Naive thymus-derived CD8-positive, alpha-beta T cell (primary cell): ENCODE measurements around the gene IMMP2L. TPM values are rescaled to one million over a fixed set of nuclear protein-coding genes. Genes with fewer than 3 reads are reported as not detected.
A peak's percentile ranks its signal among the peaks of the same experiment; 100 is the strongest.

Experiments
- ATAC-seq, 2 donors: fragments of 150-1000 bp; cut with Tn5 transposase in 1 of 2; sonication (Bioruptor Pico), chemical (Tn5 transposase) in 1 of 2; 1 replicate in 1 of 2; 2 replicates in 1 of 2; pipeline ENCODE4 v1.10.0; 2021; ENCODE audit warnings: mild to moderate bottlenecking in 2 of 2, moderate library complexity in 2 of 2
- POLR2A ChIA-PET: fragments of 350-600 bp; sonication (Branson Sonifier 250); formaldehyde crosslinking; loops from one replicate; lab custom pipeline; 2021; ENCODE audit warnings: antibody characterized with exemption; lab: Charles Lee
- DNase-seq, 10 donors: peaks; one replicate each; pipeline versions ENCODE4 v3.0.0 to v3.0.0-alpha.2; 2020 to 2022
- H3K27ac Mint-ChIP-seq, 10 donors: one replicate each; pipeline ENCODE4 v1.8.0; 2020 to 2022; ENCODE audit warnings: mild to moderate bottlenecking in 10 of 10, mixed read lengths in 10 of 10, moderate library complexity in 4 of 10, inconsistent platforms in 1 of 10
- H3K27me3 Mint-ChIP-seq, 5 donors: one replicate each; pipeline ENCODE4 v1.8.0; 2021 to 2022; ENCODE audit warnings: mixed read lengths in 5 of 5
- H3K36me3 Mint-ChIP-seq, 3 donors: one replicate each; pipeline ENCODE4 v1.8.0; 2020 to 2022; ENCODE audit warnings: mixed read lengths in 3 of 3, mild to moderate bottlenecking in 2 of 3, inconsistent platforms in 1 of 3
- H3K4me1 Mint-ChIP-seq, 4 donors: one replicate each; pipeline ENCODE4 v1.8.0; 2021 to 2022; ENCODE audit warnings: mixed read lengths in 4 of 4
- H3K4me3 Mint-ChIP-seq, 10 donors: one replicate each; pipeline ENCODE4 v1.8.0; 2020 to 2022; ENCODE audit warnings: mild to moderate bottlenecking in 10 of 10, mixed read lengths in 10 of 10, moderate library complexity in 6 of 10, inconsistent platforms in 1 of 10
- H3K9me3 Mint-ChIP-seq, 9 donors: one replicate each; pipeline ENCODE4 v1.8.0; 2020 to 2022; ENCODE audit warnings: mixed read lengths in 9 of 9, mild to moderate bottlenecking in 3 of 9, inconsistent platforms in 1 of 9, moderate library complexity in 1 of 9
- polyA plus RNA-seq, 3 donors: library from polyadenylated mRNA; unstranded; fragments of 300-500 nt; fragmentation: Illumina TruSeq; gene quantifications; one replicate each; pipeline ENCODE4 v1.2.3, GENCODE V29; 2021
- total RNA-seq, 8 experiments: library from RNA in 2 of 8; stranded (reverse) in 2 of 8; gene quantifications; one replicate each; pipeline ENCODE4 v1.2.3 and lab custom pipeline; 2021 to 2026

The IMMP2L gene
- total and polyA plus RNA-seq, 5 experiments from 2014 or later, result 17.1 to 29.1 (median 19.6) TPM

DNA sequence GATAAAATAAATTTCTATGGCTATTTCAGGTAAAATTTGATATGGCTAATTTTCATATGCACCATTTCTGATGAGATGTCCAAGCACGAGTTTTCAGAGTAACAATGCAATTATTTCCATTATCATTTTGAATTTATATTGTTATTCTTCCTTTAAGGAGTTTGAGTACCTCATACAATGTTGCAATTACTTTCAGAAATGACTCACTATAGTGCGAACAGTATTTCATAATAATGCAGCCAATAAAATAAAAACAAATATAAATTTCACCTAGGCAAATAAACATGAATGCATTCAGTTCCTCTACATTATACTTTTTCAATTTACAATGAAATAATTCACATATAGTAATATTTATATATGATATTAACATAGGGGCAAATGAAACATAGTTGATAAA is 550.1 kb downstream of the IMMP2L start:
- no peaks in the 10 kb centered on the region for H3K27me3 Mint-ChIP-seq
- H3K9me3 Mint-ChIP-seq, result peaks cover 0 to 1% (median 0%) of the 10 kb centered on the region in 9 donors
- DNase-seq, result no peak
- peaks cover 27 to 67% (median 62%) of the 10 kb centered on the region in 4 donors for H3K4me1 Mint-ChIP-seq
- peak overlapping the region in 8 of 10 donors; percentile 15 to 82 (median 80) for H3K4me3 Mint-ChIP-seq
- peak overlapping the region in 9 of 10 donors; percentile 87 to 95 (median 93) for H3K27ac Mint-ChIP-seq
- H3K36me3 Mint-ChIP-seq, result no peaks in the 10 kb centered on the region
- POLR2A ChIA-PET, result interaction anchor here (0.6 to 5.8 kb wide), 10 partner anchors 10 to 137 kb away, joined by 3 to 23 read pairs (median 6); no protein-coding TSS in a partner anchor
- no peak for ATAC-seq

DNA sequence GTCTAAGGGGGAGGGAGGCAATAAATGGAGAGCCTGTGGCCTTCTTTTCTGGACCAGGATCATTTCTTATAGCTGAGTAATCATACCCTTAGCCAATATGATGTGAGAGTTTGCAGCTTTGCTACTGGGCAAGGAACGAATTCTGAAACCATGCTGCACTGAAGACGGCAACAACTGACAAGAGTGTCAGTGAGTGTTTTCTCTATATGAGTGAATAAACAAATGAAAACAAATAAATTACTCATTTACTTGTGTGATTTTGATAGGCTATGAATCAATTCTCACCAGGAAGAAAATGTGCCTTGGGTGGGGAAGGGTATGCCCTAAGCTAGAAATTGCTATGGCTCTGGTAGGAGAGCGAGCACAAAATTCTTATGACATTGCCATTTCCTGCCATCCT is 550.8 kb downstream of the IMMP2L start:
- H3K4me3 Mint-ChIP-seq, result peak overlapping the region; percentile 13 to 81 (median 76)
- POLR2A ChIA-PET, result interaction anchor here (0.9 to 5.8 kb wide), 7 partner anchors 9 to 80 kb away, joined by 3 to 23 read pairs (median 10); partner anchors contain the start of gene LRRN3
- H3K9me3 Mint-ChIP-seq, result peaks cover 0 to 1% (median 0%) of the 10 kb centered on the region in 9 donors
- peak overlapping the region in 7 of 10 donors; percentile 83 to 95 (median 94) for H3K27ac Mint-ChIP-seq
- peaks cover 27 to 67% (median 60%) of the 10 kb centered on the region in 4 donors for H3K4me1 Mint-ChIP-seq
- no peak for DNase-seq
- H3K27me3 Mint-ChIP-seq, result no peaks in the 10 kb centered on the region
- no peak for ATAC-seq
- H3K36me3 Mint-ChIP-seq, result no peaks in the 10 kb centered on the region

- Mint-ChIP-seq H3K4me3 (peak overlapping the region; percentile 2 to 81 (median 76)), H3K27me3 (no peaks in the 10 kb centered on the region), H3K36me3 (no peaks in the 10 kb centered on the region), H3K27ac (peak overlapping the region in 7 of 10 donors; percentile 83 to 95 (median 94)), H3K9me3 (peaks cover 0 to 1% (median 0%) of the 10 kb centered on the region in 9 donors), H3K4me1 (peaks cover 27 to 64% (median 57%) of the 10 kb centered on the region in 4 donors)
- DNase-seq (no peak), ATAC-seq (no peak)
- POLR2A ChIA-PET, result interaction anchor here (0.6 to 5.8 kb wide), 10 partner anchors 10 to 83 kb away, joined by 3 to 23 read pairs (median 4); partner anchors contain the start of gene LRRN3
Observed at GRCh38 chr7:111010798-111011197, 551.5 kb downstream of the IMMP2L start.

DNA sequence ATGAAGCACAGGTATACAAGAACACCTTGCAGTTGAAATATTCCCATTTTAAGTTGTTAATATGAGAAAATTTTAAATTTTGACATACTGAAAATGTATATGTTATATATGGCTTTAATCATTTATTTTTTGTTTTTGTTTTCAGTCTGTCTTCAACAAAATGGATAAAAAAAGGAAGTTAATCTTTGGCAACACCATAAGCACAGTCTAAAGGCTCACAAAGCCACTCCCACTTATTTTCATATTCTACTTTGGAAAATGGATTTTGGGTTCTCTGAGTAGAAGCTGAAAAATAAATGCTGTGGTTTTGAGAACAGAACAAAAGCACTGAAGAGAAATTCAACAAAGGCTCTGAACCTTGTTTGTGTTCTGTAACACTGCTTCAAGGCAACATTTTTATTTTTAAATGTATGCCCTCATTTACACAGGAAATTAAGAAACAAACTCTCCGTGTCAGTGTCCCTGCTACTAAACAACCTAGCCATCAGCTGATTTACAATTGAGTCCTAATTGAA is 552.7 kb downstream of the IMMP2L start:
- Mint-ChIP-seq H3K4me3 (peak overlapping the region; percentile 42 to 81 (median 76)), H3K4me1 (peaks cover 20 to 52% (median 45%) of the 10 kb centered on the region in 4 donors), H3K27ac (peak overlapping the region in 7 of 10 donors; percentile 83 to 95 (median 92)), H3K27me3 (no peaks in the 10 kb centered on the region), H3K36me3 (no peaks in the 10 kb centered on the region), H3K9me3 (no peaks in the 10 kb centered on the region)
- ATAC-seq, result peak; percentile 4 to 29
- peak in 2 of 10 donors; percentile 42 to 48 for DNase-seq
- POLR2A ChIA-PET, result interaction anchor here (0.9 to 5.8 kb wide), 7 partner anchors 12 to 85 kb away, joined by 3 to 23 read pairs (median 4); no protein-coding TSS in a partner anchor

- H3K27me3 Mint-ChIP-seq, result no peaks in the 10 kb centered on the region
- no peaks in the 10 kb centered on the region for H3K36me3 Mint-ChIP-seq
- no peak for ATAC-seq
- DNase-seq, result no peak
- POLR2A ChIA-PET, result interaction anchor here (0.8 to 1.3 kb wide), 3 partner anchors 11 to 77 kb away, joined by 3 to 5 read pairs (median 4); no protein-coding TSS in a partner anchor
- no peak overlapping the region for H3K27ac Mint-ChIP-seq
- H3K4me3 Mint-ChIP-seq, result no peak overlapping the region
- H3K4me1 Mint-ChIP-seq, result peaks cover 14 to 36% (median 31%) of the 10 kb centered on the region in 4 donors
- H3K9me3 Mint-ChIP-seq, result no peaks in the 10 kb centered on the region
Observed at GRCh38 chr7:111006691-111007090, 555.6 kb downstream of the IMMP2L start.

GRCh38 chr7:111006040-111006439 is 556.3 kb downstream of the IMMP2L start:
- Mint-ChIP-seq H3K4me1 (peaks cover 10 to 32% (median 25%) of the 10 kb centered on the region in 4 donors), H3K4me3 (no peak overlapping the region), H3K36me3 (no peaks in the 10 kb centered on the region), H3K27ac (no peak overlapping the region), H3K27me3 (no peaks in the 10 kb centered on the region), H3K9me3 (no peaks in the 10 kb centered on the region)
- POLR2A ChIA-PET, result interaction anchor here (1.2 to 1.3 kb wide), 2 partner anchors 10 to 77 kb away, joined by 4 to 5 read pairs; no protein-coding TSS in a partner anchor
- no peak for ATAC-seq
- DNase-seq, result no peak

- Mint-ChIP-seq H3K9me3 (no peaks in the 10 kb centered on the region), H3K27ac (no peak overlapping the region), H3K36me3 (no peaks in the 10 kb centered on the region), H3K27me3 (no peaks in the 10 kb centered on the region), H3K4me3 (no peak overlapping the region), H3K4me1 (peaks cover 7 to 26% (median 19%) of the 10 kb centered on the region in 4 donors)
- peak in 1 of 2 donors; percentile 57 for ATAC-seq
- no peak for DNase-seq
- POLR2A ChIA-PET, result interaction anchor here (1.0 kb wide), 1 partner anchor 11 kb away, joined by 3 read pairs; no protein-coding TSS in a partner anchor
Observed at GRCh38 chr7:111005445-111005844, 556.8 kb downstream of the IMMP2L start.

DNA sequence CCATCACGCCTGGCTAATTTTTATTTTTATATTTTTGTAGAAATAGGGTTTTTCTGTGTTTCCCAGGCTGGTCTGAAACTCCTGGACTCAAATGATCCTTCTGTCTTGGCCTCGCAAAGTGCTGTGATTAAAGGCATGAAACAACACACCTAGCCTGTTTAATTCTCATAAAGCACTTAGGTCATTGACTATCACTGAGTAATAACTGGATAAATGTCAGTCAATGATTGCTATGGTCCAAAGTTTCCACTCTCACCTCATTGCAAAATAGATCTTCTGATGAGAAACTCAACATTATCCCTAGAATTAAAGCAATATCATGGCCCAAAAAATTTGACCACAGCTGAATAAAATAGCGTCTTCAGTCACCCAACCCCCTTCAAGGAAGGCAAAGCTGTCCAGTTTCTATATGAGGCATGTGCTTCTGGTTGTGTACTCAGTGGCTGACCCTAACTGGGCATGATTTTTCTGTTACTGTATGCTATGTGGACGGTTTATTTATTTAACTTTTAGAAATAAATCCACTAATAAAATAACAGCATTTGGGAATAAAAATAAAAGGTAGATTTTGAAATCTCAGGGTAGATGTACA is 557.9 kb downstream of the IMMP2L start:
- Mint-ChIP-seq H3K27ac (no peak overlapping the region), H3K4me1 (peaks cover 10 to 15% (median 11%) of the 10 kb centered on the region in 4 donors), H3K9me3 (peaks cover 0 to 5% (median 0%) of the 10 kb centered on the region in 9 donors), H3K36me3 (peaks cover 0 to 5% (median 0%) of the 10 kb centered on the region in 3 donors), H3K27me3 (no peaks in the 10 kb centered on the region), H3K4me3 (no peak overlapping the region)
- ATAC-seq (no peak), DNase-seq (no peak)
- POLR2A ChIA-PET, result interaction anchor here (1.0 kb wide), 1 partner anchor 10 kb away, joined by 3 read pairs; no protein-coding TSS in a partner anchor

- Mint-ChIP-seq H3K4me1 (peaks cover 10 to 13% (median 11%) of the 10 kb centered on the region in 4 donors), H3K9me3 (peaks cover 0 to 11% (median 0%) of the 10 kb centered on the region in 9 donors), H3K27me3 (no peaks in the 10 kb centered on the region), H3K27ac (no peak overlapping the region), H3K36me3 (peaks cover 0 to 8% (median 0%) of the 10 kb centered on the region in 3 donors), H3K4me3 (no peak overlapping the region)
- DNase-seq (no peak), ATAC-seq (no peak)
- POLR2A ChIA-PET, result no interaction called here
Observed at GRCh38 chr7:111003883-111004282, 558.4 kb downstream of the IMMP2L start.

GRCh38 chr7:110994028-110994967 is 568.0 kb downstream of the IMMP2L start:
- POLR2A ChIA-PET, result interaction anchor here (0.8 to 2.2 kb wide), 7 partner anchors 11 to 108 kb away, joined by 3 to 6 read pairs (median 3); partner anchors contain the start of gene LRRN3
- H3K36me3 Mint-ChIP-seq, result peaks cover 0 to 2% (median 0%) of the 10 kb centered on the region in 3 donors
- DNase-seq, result peak in 2 of 10 donors; percentile 20 to 26

DNA sequence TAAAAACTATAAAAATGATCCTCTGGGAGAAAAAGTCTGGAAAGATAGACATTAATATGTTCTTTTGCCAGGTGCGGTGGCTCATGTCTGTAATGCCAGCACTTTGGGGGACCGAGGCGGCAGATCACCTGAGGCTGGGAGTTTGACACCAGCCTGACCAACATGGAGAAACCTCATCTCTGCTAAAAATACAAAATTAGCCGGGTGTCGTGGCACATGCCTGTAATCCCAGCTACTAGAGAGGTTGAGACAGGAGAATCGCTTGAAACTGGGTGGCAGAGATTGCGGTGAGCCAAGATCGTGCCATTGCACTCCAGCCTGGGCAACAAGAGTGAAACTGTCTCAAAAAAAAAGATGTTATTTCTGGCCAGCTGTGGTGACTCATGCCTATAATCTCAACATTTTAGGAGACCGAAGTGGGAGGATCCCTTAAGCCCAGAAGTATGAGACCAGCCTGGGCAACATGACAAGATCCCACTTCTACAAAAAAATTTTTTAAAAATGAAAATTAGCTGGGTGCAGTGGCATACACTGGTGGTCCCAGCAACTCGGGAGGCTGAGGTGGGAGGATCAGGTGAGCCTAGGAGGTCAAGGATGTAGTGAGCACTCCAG is 573.3 kb downstream of the IMMP2L start:
- peak overlapping the region in 1 of 10 donors; percentile 13 for H3K27ac Mint-ChIP-seq
- peaks cover 0 to 2% (median 0%) of the 10 kb centered on the region in 3 donors for H3K36me3 Mint-ChIP-seq
- no peaks in the 10 kb centered on the region for H3K27me3 Mint-ChIP-seq
- DNase-seq, result no peak
- no peak for ATAC-seq
- peaks cover 21 to 35% (median 26%) of the 10 kb centered on the region in 4 donors for H3K4me1 Mint-ChIP-seq
- peaks cover 0 to 3% (median 0%) of the 10 kb centered on the region in 9 donors for H3K9me3 Mint-ChIP-seq
- H3K4me3 Mint-ChIP-seq, result no peak overlapping the region
- POLR2A ChIA-PET, result interaction anchor here (0.7 to 1.2 kb wide), 5 partner anchors 21 to 106 kb away, joined by 3 to 6 read pairs (median 3); no protein-coding TSS in a partner anchor

More at GRCh38 chr7:110994028-110994967, 568.0 kb downstream of the IMMP2L start:
- ATAC-seq, result peak; percentile 86 to 88
- peaks cover 28 to 42% (median 36%) of the 10 kb centered on the region in 4 donors for H3K4me1 Mint-ChIP-seq
- peaks cover 0 to 5% (median 0%) of the 10 kb centered on the region in 9 donors for H3K9me3 Mint-ChIP-seq
- H3K4me3 Mint-ChIP-seq, result peak overlapping the region in 9 of 10 donors; percentile 5 to 64 (median 53)
- H3K27me3 Mint-ChIP-seq, result no peaks in the 10 kb centered on the region
- H3K27ac Mint-ChIP-seq, result peak overlapping the region; percentile 83 to 95 (median 92)
